HepG2 (cell line): ENCODE results near the gene ROMO1. TPM values are rescaled to one million over a fixed set of nuclear protein-coding genes. Genes with fewer than 3 reads are reported as not detected.
A peak's percentile ranks its signal among the peaks of the same experiment; 100 is the strongest.

Experiments used
- ATAC-seq: fragments of 200-7000 bp; cut with Tn5 transposase; 3 replicates; pipeline ENCODE4 v1.9.1; 2020; ENCODE audit warnings: mild to moderate bottlenecking, moderate library complexity
- BruUV-seq: library from RNA; stranded (reverse); fragments of 400-500 nt; replicated peaks from 2 replicates; lab custom pipeline; 2021; lab: Mats Ljungman, UMichigan
- CTCF ChIA-PET: fragments of 300-600 bp; formaldehyde crosslinking; extraction: SDS; loops from one replicate; lab custom pipeline; 2021; ENCODE audit warnings: low total read pairs, inconsistent platforms, low intra/inter-chr PET ratio; lab: Yijun Ruan, JAX
- POLR2A ChIA-PET: fragments of 350-600 bp; sonication (Branson Sonifier 250); formaldehyde crosslinking; loops from one replicate; lab custom pipeline; 2020; ENCODE audit warnings: antibody characterized with exemption, inconsistent platforms; lab: Yijun Ruan, JAX
- DNase-seq: peaks from one replicate; pipeline ENCODE4 v3.0.0-alpha.2; 2015; ENCODE audit warnings: low spot score
- FAIRE-seq: peaks from 3 replicates; lab custom pipeline; 2011; peaks lifted over from hg19 to GRCh38; lab: Jason Lieb, UNC
- H2AFZ ChIP-seq: one replicate; pipeline ENCODE4 v1.6.1; 2011; ENCODE audit warnings: low read length, inconsistent platforms
- H3K27ac ChIP-seq: fragments of 300-600 bp; 3 replicates; pipeline ENCODE4 v1.8.0; 2011; ENCODE audit warnings: mixed run types, mild to moderate bottlenecking, mixed read lengths, low read length, inconsistent platforms; ENCODE audit not compliant: insufficient read depth; ENCODE audit errors: extremely low read length
- H3K27me3 ChIP-seq, 2 experiments: fragments of 200-600 bp in 1 of 2; 2 replicates in 1 of 2; 3 replicates in 1 of 2; pipeline versions ENCODE4 v1.6.0 to v1.8.0; 2011; ENCODE audit warnings: low read length in 2 of 2, mild to moderate bottlenecking in 2 of 2, moderate library complexity in 2 of 2, inconsistent platforms in 1 of 2; ENCODE audit not compliant: insufficient read depth in 2 of 2, control insufficient read depth in 1 of 2
- H3K36me3 ChIP-seq, 2 experiments: fragments of 200-600 bp in 1 of 2; replicated peaks in 1 of 2; 2 replicates in 1 of 2; 3 replicates in 1 of 2; pipeline versions ENCODE4 v1.5.1 to v1.8.0; 2011; ENCODE audit warnings: low read length in 2 of 2, inconsistent platforms in 1 of 2; ENCODE audit not compliant: insufficient read depth in 2 of 2, control insufficient read depth in 1 of 2
- H3K4me1 ChIP-seq: 2 replicates; pipeline ENCODE4 v1.5.1; 2012; ENCODE audit warnings: low read length, inconsistent platforms; ENCODE audit not compliant: insufficient read depth
- H3K4me2 ChIP-seq: 2 replicates; pipeline ENCODE4 v1.6.0; 2011; ENCODE audit warnings: low read depth, low read length, inconsistent platforms
- H3K4me3 ChIP-seq, 3 experiments: fragments of 200-600 bp in 1 of 3; sonication (generic), shearing (Covaris generic) in 1 of 3; replicated peaks in 1 of 3; 2 replicates each; pipeline ENCODE4 v1.5.1; 2011 to 2016; ENCODE audit warnings: low read length in 3 of 3, inconsistent platforms in 2 of 3, low read depth in 2 of 3, mild to moderate bottlenecking in 2 of 3, control low read depth in 1 of 3, mixed read lengths in 1 of 3; ENCODE audit not compliant: insufficient read depth in 1 of 3
- H3K79me2 ChIP-seq: one replicate; pipeline ENCODE4 v1.6.1; 2011; ENCODE audit warnings: low read length, inconsistent platforms; ENCODE audit not compliant: insufficient read depth
- H3K9ac ChIP-seq: 2 replicates; pipeline ENCODE4 v1.6.0; 2011; ENCODE audit warnings: mild to moderate bottlenecking, low read depth, low read length, inconsistent platforms; ENCODE audit not compliant: insufficient read depth
- H3K9me3 ChIP-seq: 2 replicates; pipeline ENCODE4 v1.5.1; 2012; ENCODE audit warnings: mild to moderate bottlenecking, low read length
- H4K20me1 ChIP-seq: 2 replicates; pipeline ENCODE4 v1.6.0; 2011; ENCODE audit warnings: inconsistent platforms, mild to moderate bottlenecking, low read length, moderate library complexity; ENCODE audit not compliant: insufficient read depth
- ADNP ChIP-seq: sonication (generic); formaldehyde crosslinking; IDR thresholded peaks from 2 replicates; pipeline ENCODE4 v1.4.0; 2020; ENCODE audit warnings: missing genetic modification reagents
- BRD4 ChIP-seq: sonication (generic); formaldehyde crosslinking; IDR thresholded peaks from 2 replicates; pipeline ENCODE4 v1.4.0; 2020; ENCODE audit warnings: missing genetic modification reagents
- HOXA3 ChIP-seq: sonication (generic); formaldehyde crosslinking; IDR thresholded peaks from 2 replicates; pipeline ENCODE4 v1.5.0; 2020; ENCODE audit warnings: missing genetic modification reagents
- NCOA5 ChIP-seq: sonication (generic); formaldehyde crosslinking; IDR thresholded peaks from 2 replicates; pipeline ENCODE4 v1.4.0; 2020; ENCODE audit warnings: missing genetic modification reagents
- NFYC ChIP-seq: IDR thresholded peaks from 2 replicates; pipeline ENCODE4 v1.6.1; 2016; ENCODE audit warnings: missing genetic modification reagents, missing compliant biosample characterization
- PCBP1 ChIP-seq: fragments of 200-400 bp; formaldehyde crosslinking; IDR thresholded peaks from 2 replicates; pipeline ENCODE4 v1.6.1; 2017; ENCODE audit warnings: mild to moderate bottlenecking, low read depth, low read length, borderline replicate concordance
- POLR2AphosphoS5 ChIP-seq: IDR thresholded peaks from 2 replicates; pipeline ENCODE4 v1.6.1; 2012; ENCODE audit warnings: low read depth, low read length
- RAD21 ChIP-seq: fragments of 450-650 bp; formaldehyde crosslinking; IDR thresholded peaks from 2 replicates; pipeline ENCODE4 v1.5.0; 2020; ENCODE audit warnings: mild to moderate bottlenecking
- RXRB ChIP-seq: IDR thresholded peaks from 2 replicates; pipeline ENCODE4 v1.6.1; 2016; ENCODE audit warnings: borderline replicate concordance, missing genetic modification reagents, missing compliant biosample characterization
- ZNF264 ChIP-seq: sonication (generic); formaldehyde crosslinking; IDR thresholded peaks from 2 replicates; pipeline ENCODE4 v1.4.0; 2020; ENCODE audit warnings: missing genetic modification reagents
- ZNF382 ChIP-seq: sonication (generic); formaldehyde crosslinking; IDR thresholded peaks from 2 replicates; pipeline ENCODE4 v1.5.0; 2020; ENCODE audit warnings: missing genetic modification reagents, mild to moderate bottlenecking, borderline replicate concordance
- ZNF484 ChIP-seq: sonication (generic); formaldehyde crosslinking; IDR thresholded peaks from 2 replicates; pipeline ENCODE4 v1.5.1; 2020; ENCODE audit warnings: mild to moderate bottlenecking, low read depth, missing genetic modification reagents, borderline replicate concordance
- ZNF567 ChIP-seq: sonication (generic); formaldehyde crosslinking; IDR thresholded peaks from 2 replicates; pipeline ENCODE4 v1.8.1; 2023; ENCODE audit warnings: mild to moderate bottlenecking, missing genetic modification reagents, borderline replicate concordance
- ZNF781 ChIP-seq: sonication (generic); formaldehyde crosslinking; IDR thresholded peaks from 2 replicates; pipeline ENCODE4 v1.5.1; 2020; ENCODE audit warnings: borderline replicate concordance, mild to moderate bottlenecking, missing genetic modification reagents; ENCODE audit errors: not compliant biosample characterization
- ZNF782 ChIP-seq: sonication (generic); formaldehyde crosslinking; IDR thresholded peaks from 2 replicates; pipeline ENCODE4 v1.4.0; 2020; ENCODE audit warnings: missing genetic modification reagents, mild to moderate bottlenecking, borderline replicate concordance
- ZNF879 ChIP-seq: sonication (generic); formaldehyde crosslinking; IDR thresholded peaks from 2 replicates; pipeline ENCODE4 v1.8.1; 2023; ENCODE audit warnings: missing genetic modification reagents
- WGBS: methylation state at CpG from one replicate; pipeline ENCODE4 v1.1.6; 2017; ENCODE audit warnings: low lambda C conversion rate; 5-methylcytosine and 5-hydroxymethylcytosine counted together
- in situ Hi-C: cut with HindIII; loops from 2 replicates; pipeline ENCODE4 v1.10.0; 2017; ENCODE audit warnings: low pct_unique_long_range_greater_than_20kb; ENCODE audit not compliant: extremely low pct_ligation_motif_present
- intact Hi-C: fragments of 100-400 bp; cut with micrococcal nuclease; formaldehyde crosslinking; loops from one replicate; pipeline ENCODE4 v1.10.0; 2022; ENCODE audit not compliant: unreplicated experiment
- polyA plus RNA-seq, 8 experiments: library from polyadenylated mRNA; depleted of rRNA in 3 of 8; stranded (reverse) in 7 of 8; unstranded in 1 of 8; fragments of >200 nt; fragmentation: Illumina TruSeq in 4 of 8; extraction: Trizol in 4 of 8; gene quantifications; 2 replicates each; pipeline versions ENCODE4 v1.2.1 to v1.2.3, GENCODE V29; 2011 to 2016; ENCODE audit warnings: low read depth in 4 of 8, missing spikeins in 1 of 8, mixed read lengths in 1 of 8; ENCODE audit not compliant: insufficient read depth in 1 of 8
- total RNA-seq, 5 experiments: library from RNA; depleted of rRNA; stranded (reverse); fragments of >200 nt; fragmentation: Illumina TruSeq; extraction: Trizol; gene quantifications; 2 replicates each; pipeline ENCODE4 v1.2.3, GENCODE V29; 2016; ENCODE audit warnings: low read depth in 1 of 5
- TF ChIP-seq, protein P1 (sequence below): sonication (generic); formaldehyde crosslinking; IDR thresholded peaks from 2 replicates; pipeline ENCODE4 v1.5.0; 2020; ENCODE audit warnings: mild to moderate bottlenecking, low read depth, missing genetic modification reagents, borderline replicate concordance
- TF ChIP-seq, protein P2 (sequence below): sonication (generic); formaldehyde crosslinking; IDR thresholded peaks from 2 replicates; pipeline ENCODE4 v1.4.0; 2020; ENCODE audit warnings: mild to moderate bottlenecking, missing genetic modification reagents

Gene ROMO1
- total and polyA plus RNA-seq, 2 of the 13 experiments (the other 11 are each of a cell fraction or from before 2014, with no cell fraction given), result 636 to 755 TPM

GRCh38 chr20:35710884-35711587, 11.8 kb downstream of the ROMO1 start (continued):
- TF ChIP-seq PCBP1, result no peak

DNA sequence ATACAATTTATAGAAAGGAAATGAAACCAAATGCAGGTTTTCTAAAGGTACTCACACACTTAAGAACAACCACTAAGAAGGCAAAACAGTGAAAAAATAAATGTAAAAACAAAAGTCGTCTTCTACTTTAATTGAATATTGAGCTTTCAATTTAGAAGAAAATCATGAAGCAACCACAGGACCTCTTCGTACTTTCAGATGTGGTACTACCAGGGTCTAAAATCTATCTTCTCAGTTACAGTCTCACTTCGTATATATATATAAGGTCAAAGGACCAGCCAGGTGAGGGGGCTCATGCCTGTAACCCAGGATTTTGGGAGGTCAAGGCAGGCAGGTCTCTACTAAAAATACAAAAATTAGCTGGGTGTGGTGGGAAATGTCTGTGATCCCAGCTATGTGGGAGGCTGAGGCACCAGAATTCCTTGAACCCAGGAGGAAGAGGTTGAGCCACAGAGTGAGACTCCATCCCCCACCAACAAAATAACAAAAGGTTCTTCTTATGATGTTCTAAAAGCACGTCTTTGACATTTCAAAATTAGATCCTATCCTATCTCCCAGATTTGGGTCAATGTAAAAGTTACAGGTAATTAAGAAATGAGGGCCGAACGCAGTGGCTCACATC, 12.5 kb downstream of the ROMO1 start:
- in situ Hi-C loops (no loop called here), intact Hi-C loops (no loop called here)
- no peak for ATAC-seq
- no peak for DNase-seq
- Histone ChIP-seq H3K36me3 (peaks cover 51 to 89% of the 10 kb centered on the region in 2 experiments), H3K9ac (no peak overlapping the region), H3K79me2 (peaks cover 82% of the 10 kb centered on the region), H3K4me3 (no peak overlapping the region), H4K20me1 (peaks cover 96% of the 10 kb centered on the region), H3K9me3 (no peaks in the 10 kb centered on the region), H3K27me3 (no peaks in the 10 kb centered on the region), H3K4me1 (no peaks in the 10 kb centered on the region; the same call in 1 of the 2 replicates), H2AFZ (no peak overlapping the region), H3K4me2 (no peak overlapping the region), H3K27ac (no peak overlapping the region)
- no peak for FAIRE-seq
- BruUV-seq, result no TSS peak
- POLR2A ChIA-PET, result interaction anchor here (0.6 to 23.6 kb wide), 6 partner anchors 10 to 32 kb away, joined by 3 to 319 read pairs (median 4); partner anchors contain the start of genes NFS1, RBM39 and ROMO1
- CTCF ChIA-PET, result no interaction called here
- WGBS, result 97% methylated on average over 6 of the region's 6 CpGs
- TF ChIP-seq ZNF879 (CRISPR knock-in tag) (no peak), ZNF484 (no peak), BRD4 (CRISPR knock-in tag) (no peak), RXRB (no peak), ZNF567 (CRISPR knock-in tag) (no peak), NFYC (CRISPR knock-in tag) (no peak), ADNP (CRISPR knock-in tag) (no peak), ZNF782 (CRISPR knock-in tag) (no peak), HOXA3 (CRISPR knock-in tag) (no peak), ZNF382 (CRISPR knock-in tag) (no peak), NCOA5 (no peak), ZNF264 (CRISPR knock-in tag) (no peak), ZNF781 (CRISPR knock-in tag) (peak; percentile 36), RAD21 (CRISPR knock-in tag) (0 out of 2 replicates have a peak, but pooled peaks have one; percentile 7), POLR2AphosphoS5 (no peak)
- TF ChIP-seq, protein P1, sequence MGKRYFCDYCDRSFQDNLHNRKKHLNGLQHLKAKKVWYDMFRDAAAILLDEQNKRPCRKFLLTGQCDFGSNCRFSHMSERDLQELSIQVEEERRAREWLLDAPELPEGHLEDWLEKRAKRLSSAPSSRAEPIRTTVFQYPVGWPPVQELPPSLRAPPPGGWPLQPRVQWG (CRISPR knock-in tag), result no peak
- TF ChIP-seq, protein P2, sequence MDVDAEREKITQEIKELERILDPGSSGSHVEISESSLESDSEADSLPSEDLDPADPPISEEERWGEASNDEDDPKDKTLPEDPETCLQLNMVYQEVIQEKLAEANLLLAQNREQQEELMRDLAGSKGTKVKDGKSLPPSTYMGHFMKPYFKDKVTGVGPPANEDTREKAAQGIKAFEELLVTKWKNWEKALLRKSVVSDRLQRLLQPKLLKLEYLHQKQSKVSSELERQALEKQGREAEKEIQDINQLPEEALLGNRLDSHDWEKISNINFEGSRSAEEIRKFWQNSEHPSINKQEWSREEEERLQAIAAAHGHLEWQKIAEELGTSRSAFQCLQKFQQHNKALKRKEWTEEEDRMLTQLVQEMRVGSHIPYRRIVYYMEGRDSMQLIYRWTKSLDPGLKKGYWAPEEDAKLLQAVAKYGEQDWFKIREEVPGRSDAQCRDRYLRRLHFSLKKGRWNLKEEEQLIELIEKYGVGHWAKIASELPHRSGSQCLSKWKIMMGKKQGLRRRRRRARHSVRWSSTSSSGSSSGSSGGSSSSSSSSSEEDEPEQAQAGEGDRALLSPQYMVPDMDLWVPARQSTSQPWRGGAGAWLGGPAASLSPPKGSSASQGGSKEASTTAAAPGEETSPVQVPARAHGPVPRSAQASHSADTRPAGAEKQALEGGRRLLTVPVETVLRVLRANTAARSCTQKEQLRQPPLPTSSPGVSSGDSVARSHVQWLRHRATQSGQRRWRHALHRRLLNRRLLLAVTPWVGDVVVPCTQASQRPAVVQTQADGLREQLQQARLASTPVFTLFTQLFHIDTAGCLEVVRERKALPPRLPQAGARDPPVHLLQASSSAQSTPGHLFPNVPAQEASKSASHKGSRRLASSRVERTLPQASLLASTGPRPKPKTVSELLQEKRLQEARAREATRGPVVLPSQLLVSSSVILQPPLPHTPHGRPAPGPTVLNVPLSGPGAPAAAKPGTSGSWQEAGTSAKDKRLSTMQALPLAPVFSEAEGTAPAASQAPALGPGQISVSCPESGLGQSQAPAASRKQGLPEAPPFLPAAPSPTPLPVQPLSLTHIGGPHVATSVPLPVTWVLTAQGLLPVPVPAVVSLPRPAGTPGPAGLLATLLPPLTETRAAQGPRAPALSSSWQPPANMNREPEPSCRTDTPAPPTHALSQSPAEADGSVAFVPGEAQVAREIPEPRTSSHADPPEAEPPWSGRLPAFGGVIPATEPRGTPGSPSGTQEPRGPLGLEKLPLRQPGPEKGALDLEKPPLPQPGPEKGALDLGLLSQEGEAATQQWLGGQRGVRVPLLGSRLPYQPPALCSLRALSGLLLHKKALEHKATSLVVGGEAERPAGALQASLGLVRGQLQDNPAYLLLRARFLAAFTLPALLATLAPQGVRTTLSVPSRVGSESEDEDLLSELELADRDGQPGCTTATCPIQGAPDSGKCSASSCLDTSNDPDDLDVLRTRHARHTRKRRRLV (CRISPR knock-in tag), result 0 out of 2 replicates have a peak, but pooled peaks have one; percentile 28
